ENCODE data around the gene SETD4.

SETD4 gene

GRCh38 chr21:36096398-36097290 lies 36.3 kb upstream of the SETD4 start:
- Histone ChIP-seq H3K4me1 (ENCODE audit: insufficient read depth, low read length) (no peaks in the 10 kb centered on the region), H3K4me3 (ENCODE audit: low read depth in 1 of 2, low read length in 2 of 2) (no peak overlapping the region), H2AFZ (ENCODE audit: low read depth, low read length) (no peak overlapping the region), H4K20me1 (ENCODE audit: insufficient read depth, low read length) (no peaks in the 10 kb centered on the region), H3K27me3 (ENCODE audit: insufficient read depth, low read length, poor library complexity) (no peaks in the 10 kb centered on the region), H3K36me3 (ENCODE audit: insufficient read depth, low read length) (no peaks in the 10 kb centered on the region), H3K9me3 (ENCODE audit: insufficient read depth, low read length, severe bottlenecking) (peaks cover 17% of the 10 kb centered on the region), H3K9ac (ENCODE audit: low read depth, low read length) (no peak overlapping the region), H3K27ac (ENCODE audit: low read length) (no peak overlapping the region), H3K4me2 (ENCODE audit: insufficient read depth, low read length) (no peak overlapping the region), H3K79me2 (ENCODE audit: insufficient read depth, low read length) (no peaks in the 10 kb centered on the region)
- TF ChIP-seq CTCF (IDR thresholded peaks at IDR 0.05; ENCODE audit: borderline replicate concordance, extremely low read depth, low read length, poor library complexity, severe bottlenecking) (no peak), EZH2 (IDR thresholded peaks at IDR 0.05; ENCODE audit: borderline replicate concordance, low read depth, low read length, severe bottlenecking) (no peak)
- DNase-seq (no peak), ATAC-seq (ENCODE audit: insufficient read depth, low read depth) (no peak)

GRCh38 chr21:36093512-36093911 lies 33.2 kb upstream of the SETD4 start:
- no peak for DNase-seq

GRCh38 chr21:36092681-36093080 lies 32.4 kb upstream of the SETD4 start:
- H3K4me3 ChIP-seq (ENCODE audit: low read depth in 1 of 2, low read length in 2 of 2): no peak overlapping the region
- no peaks in the 10 kb centered on the region for H4K20me1 ChIP-seq (ENCODE audit: insufficient read depth, low read length)
- no peaks in the 10 kb centered on the region for H3K4me1 ChIP-seq (ENCODE audit: insufficient read depth, low read length)
- H3K79me2 ChIP-seq (ENCODE audit: insufficient read depth, low read length): no peaks in the 10 kb centered on the region
- peaks cover 17% of the 10 kb centered on the region for H3K9me3 ChIP-seq (ENCODE audit: insufficient read depth, low read length, severe bottlenecking)
- DNase-seq: no peak
- no peak overlapping the region for H3K4me2 ChIP-seq (ENCODE audit: insufficient read depth, low read length)
- no peaks in the 10 kb centered on the region for H3K36me3 ChIP-seq (ENCODE audit: insufficient read depth, low read length)
- H3K27me3 ChIP-seq (ENCODE audit: insufficient read depth, low read length, poor library complexity): no peaks in the 10 kb centered on the region
- no peak overlapping the region for H3K9ac ChIP-seq (ENCODE audit: low read depth, low read length)
- no peak for TF ChIP-seq CTCF (IDR thresholded peaks at IDR 0.05; ENCODE audit: borderline replicate concordance, extremely low read depth, low read length, poor library complexity, severe bottlenecking)
- TF ChIP-seq EZH2 (IDR thresholded peaks at IDR 0.05; ENCODE audit: borderline replicate concordance, low read depth, low read length, severe bottlenecking): no peak
- no peak overlapping the region for H3K27ac ChIP-seq (ENCODE audit: low read length)
- no peak for ATAC-seq (ENCODE audit: insufficient read depth, low read depth)
- H2AFZ ChIP-seq (ENCODE audit: low read depth, low read length): no peak overlapping the region

More at GRCh38 chr21:36093512-36093911, 33.2 kb upstream of the SETD4 start:
- no peak overlapping the region for H3K9ac ChIP-seq (ENCODE audit: low read depth, low read length)
- no peak for TF ChIP-seq CTCF (IDR thresholded peaks at IDR 0.05; ENCODE audit: borderline replicate concordance, extremely low read depth, low read length, poor library complexity, severe bottlenecking)
- no peak for TF ChIP-seq EZH2 (IDR thresholded peaks at IDR 0.05; ENCODE audit: borderline replicate concordance, low read depth, low read length, severe bottlenecking)
- no peak overlapping the region for H3K4me3 ChIP-seq (ENCODE audit: low read depth in 1 of 2, low read length in 2 of 2)
- H4K20me1 ChIP-seq (ENCODE audit: insufficient read depth, low read length): no peaks in the 10 kb centered on the region
- no peak for ATAC-seq (ENCODE audit: insufficient read depth, low read depth)
- no peaks in the 10 kb centered on the region for H3K27me3 ChIP-seq (ENCODE audit: insufficient read depth, low read length, poor library complexity)
- H3K36me3 ChIP-seq (ENCODE audit: insufficient read depth, low read length): no peaks in the 10 kb centered on the region
- H3K27ac ChIP-seq (ENCODE audit: low read length): no peak overlapping the region
- H3K4me1 ChIP-seq (ENCODE audit: insufficient read depth, low read length): no peaks in the 10 kb centered on the region
- no peaks in the 10 kb centered on the region for H3K79me2 ChIP-seq (ENCODE audit: insufficient read depth, low read length)
- H2AFZ ChIP-seq (ENCODE audit: low read depth, low read length): no peak overlapping the region
- no peak overlapping the region for H3K4me2 ChIP-seq (ENCODE audit: insufficient read depth, low read length)
- H3K9me3 ChIP-seq (ENCODE audit: insufficient read depth, low read length, severe bottlenecking): peaks cover 17% of the 10 kb centered on the region

Data from DND-41 (cell line).